ENCODE data around the gene LY86.

- TF ChIP-seq CTCF (IDR thresholded peaks at IDR 0.05) (no peak), POLR2AphosphoS5 (IDR thresholded peaks at IDR 0.05) (no peak), POLR2A (IDR thresholded peaks at IDR 0.05) (no peak)
Measured at GRCh38 chr6:6689400-6690143, 101.1 kb downstream of the LY86 start.
